Measurements from ENCODE around the gene USP28. TPM values are rescaled to one million over a fixed set of nuclear protein-coding genes. Genes with fewer than 3 reads are reported as not detected.

The USP28 gene
- total RNA-seq, 1 experiment from 2014 or later = 34.7 TPM

Small RNA genes within 50 kb of the gene (small RNA-seq; reads per million reads assigned to genes)
- gene LRRC37A13P (0 reads per million in 2 experiments), gene RNU6-1107P (0 reads per million in 2 experiments), gene RPS29P19 (0 reads per million in 2 experiments)

Other genes with a start within 250 kb of the USP28 start
- gene TMPRSS5, start 169.3 kb downstream of the USP28 start, total RNA-seq (2014; rRNA removed; shearing (Covaris generic)) = 2.0 and 2.3 TPM in 2 replicates
- 17.3 and 19.8 TPM in 2 replicates for gene ZW10, start 101.9 kb downstream of the USP28 start, total RNA-seq (2014; rRNA removed; shearing (Covaris generic))
- not detected in 2 replicates for gene CLDN25, start 95.8 kb downstream of the USP28 start, total RNA-seq (2014; rRNA removed; shearing (Covaris generic))
- gene HTR3B, start 29.2 kb upstream of the USP28 start, total RNA-seq (2014; rRNA removed; shearing (Covaris generic)) = 0.24 and 0.55 TPM in 2 replicates
- not detected in 2 replicates for gene HTR3A, start 99.5 kb upstream of the USP28 start, total RNA-seq (2014; rRNA removed; shearing (Covaris generic))
- not detected in 2 replicates for gene ZBTB16, start 184.1 kb upstream of the USP28 start, total RNA-seq (2014; rRNA removed; shearing (Covaris generic))